MG63 (cell line): ENCODE results near the gene GOLGA6L2. TPM values are rescaled to one million over a fixed set of nuclear protein-coding genes. Genes with fewer than 3 reads are reported as not detected.
"Not testable (repeated sequence)": the region's sequence is repeated elsewhere in the genome, so short reads cannot be mapped to it uniquely, and the experiment has no call there.

Experiments used
- DNase-seq: peaks from one replicate; pipeline ENCODE4 v3.0.0-alpha.2; 2020
- H3K27me3 ChIP-seq: fragments of 250-450 bp; sonication (Bioruptor Pico); 2 replicates; pipeline ENCODE4 v1.5.1; 2020; ENCODE audit warnings: mild to moderate bottlenecking, moderate library complexity
- H3K36me3 ChIP-seq: fragments of 250-450 bp; sonication (Bioruptor Pico); 2 replicates; pipeline ENCODE4 v1.5.1; 2020; ENCODE audit warnings: mild to moderate bottlenecking, moderate library complexity
- H3K4me3 ChIP-seq: fragments of 250-450 bp; sonication (Bioruptor Pico); 2 replicates; pipeline ENCODE4 v1.5.1; 2020; ENCODE audit warnings: mild to moderate bottlenecking, moderate library complexity
- H3K9me3 ChIP-seq: fragments of 250-450 bp; sonication (Bioruptor Pico); 2 replicates; pipeline ENCODE4 v1.5.1; 2020; ENCODE audit warnings: mild to moderate bottlenecking, moderate library complexity
- total RNA-seq: library from RNA; depleted of rRNA; stranded (reverse); fragments of >200 nt; shearing (Covaris generic); gene quantifications from 2 replicates; pipeline ENCODE4 v1.2.3, GENCODE V29; 2014; ENCODE audit warnings: low replicate concordance

GOLGA6L2 gene
- total RNA-seq, 1 experiment from 2014 or later, result not detected

DNA sequence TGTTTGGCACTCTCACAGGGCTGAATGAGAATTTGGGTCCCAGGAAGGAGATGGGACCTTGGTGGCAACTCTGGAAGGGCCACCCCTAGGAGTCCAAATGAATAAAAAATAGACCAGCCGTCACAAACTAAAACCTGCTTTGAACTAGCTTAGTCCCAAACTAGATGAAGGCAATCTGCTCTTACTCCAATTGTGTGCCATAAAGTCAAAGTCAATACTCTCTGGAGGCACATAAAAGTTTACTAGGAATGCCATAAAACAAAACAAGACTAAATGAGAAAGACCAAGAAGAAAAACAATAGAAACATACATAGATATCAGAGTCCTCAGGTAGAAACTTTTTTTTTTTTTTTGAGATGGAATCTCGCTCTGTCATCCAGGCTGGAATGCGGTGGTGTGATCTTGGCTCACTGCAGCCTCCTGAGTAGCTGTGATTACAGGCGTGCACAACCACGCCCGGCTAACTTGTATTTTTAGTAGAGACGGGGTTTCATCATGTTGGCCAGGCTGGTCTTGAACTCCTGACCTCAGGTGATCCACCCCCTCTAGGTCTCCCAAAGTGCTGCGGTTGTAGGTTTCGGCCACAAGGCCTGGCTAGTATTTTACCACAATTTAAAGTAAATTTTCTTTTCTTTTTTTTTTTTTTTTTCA, 8.1 kb downstream of the GOLGA6L2 start:
- no peak for DNase-seq
- Histone ChIP-seq H3K27me3 (no peaks in the 10 kb centered on the region), H3K36me3 (no peaks in the 10 kb centered on the region), H3K4me3 (no peak overlapping the region), H3K9me3 (no peaks in the 10 kb centered on the region)

GRCh38 chr15:23437673-23438072, 9.4 kb downstream of the GOLGA6L2 start:
- no peak overlapping the region for H3K4me3 ChIP-seq
- no peak for DNase-seq
- H3K9me3 ChIP-seq, result no peaks in the 10 kb centered on the region
- H3K36me3 ChIP-seq, result no peaks in the 10 kb centered on the region
- no peaks in the 10 kb centered on the region for H3K27me3 ChIP-seq

GRCh38 chr15:23437146-23437545, 9.9 kb downstream of the GOLGA6L2 start:
- Histone ChIP-seq H3K9me3 (no peaks in the 10 kb centered on the region), H3K36me3 (no peaks in the 10 kb centered on the region), H3K4me3 (no peak overlapping the region), H3K27me3 (no peaks in the 10 kb centered on the region)
- no peak for DNase-seq

DNA sequence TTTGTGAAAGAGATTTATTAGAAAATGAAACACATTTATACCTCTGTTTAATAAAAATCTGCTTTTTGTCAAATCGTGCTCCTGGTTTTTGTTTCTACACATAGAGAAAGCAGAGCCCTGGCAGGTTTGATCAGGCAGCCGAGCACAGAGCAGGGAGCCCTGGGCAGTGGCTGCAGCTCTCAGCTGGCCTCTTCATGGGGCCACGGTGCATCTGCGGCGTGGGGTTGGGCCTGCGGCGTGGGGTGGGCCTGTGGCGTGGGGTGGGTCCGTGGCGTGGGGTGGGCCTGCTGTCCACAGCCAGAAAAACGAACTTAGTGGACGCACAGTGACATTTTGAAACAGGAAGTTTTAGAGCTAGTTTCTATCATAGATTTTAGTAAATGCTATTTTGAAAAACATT, 10.6 kb downstream of the GOLGA6L2 start:
- no peaks in the 10 kb centered on the region for H3K36me3 ChIP-seq
- DNase-seq, result no peak
- no peak overlapping the region for H3K4me3 ChIP-seq
- no peaks in the 10 kb centered on the region for H3K27me3 ChIP-seq
- H3K9me3 ChIP-seq, result no peaks in the 10 kb centered on the region

- not testable (repeated sequence) for H3K9me3 ChIP-seq, H3K4me3 ChIP-seq, DNase-seq, H3K27me3 ChIP-seq, H3K36me3 ChIP-seq
Observed at GRCh38 chr15:23434699-23435098, 12.3 kb downstream of the GOLGA6L2 start.

- H3K27me3 ChIP-seq, H3K4me3 ChIP-seq, DNase-seq, H3K36me3 ChIP-seq, H3K9me3 ChIP-seq: not testable (repeated sequence)
Observed at GRCh38 chr15:23425327-23425726, 21.7 kb downstream of the GOLGA6L2 start.

DNA sequence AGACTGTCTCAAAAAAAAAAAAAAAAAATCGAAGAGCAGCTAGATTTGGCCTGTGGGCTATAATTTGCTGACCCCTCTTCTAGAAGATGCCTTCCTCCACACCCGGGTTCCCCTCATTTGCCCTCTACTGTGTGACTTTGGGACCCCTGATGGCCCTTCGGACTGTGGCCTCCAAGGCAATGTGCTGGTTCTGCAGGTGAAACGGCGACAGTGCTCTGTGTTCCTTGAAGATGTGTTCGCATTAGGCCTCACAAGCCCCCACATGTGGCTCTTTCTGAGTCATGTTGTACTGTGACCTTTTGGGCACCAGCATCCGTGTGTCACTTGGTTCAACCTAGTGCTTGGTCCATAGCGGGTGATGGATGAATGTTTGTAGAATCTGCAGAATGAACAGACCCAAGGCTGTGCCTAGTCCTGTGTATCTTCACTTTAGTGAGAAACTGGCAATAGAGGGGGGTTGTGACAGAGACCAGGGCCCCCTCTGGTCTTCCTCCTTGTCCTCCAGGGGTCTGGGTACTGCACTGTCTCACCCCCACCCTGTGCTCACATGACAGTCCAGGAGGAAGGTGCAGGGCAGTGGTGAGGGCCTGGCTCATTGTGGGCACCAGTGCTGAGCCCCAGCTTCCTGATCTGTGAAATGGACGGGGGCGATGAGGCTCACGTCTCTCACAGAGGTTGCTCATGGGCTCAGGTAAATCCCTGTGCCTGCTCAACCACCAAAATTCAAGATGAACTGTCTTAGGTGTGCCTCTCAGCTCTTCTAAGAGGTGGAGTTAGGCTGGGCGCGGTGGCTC, 22.7 kb downstream of the GOLGA6L2 start:
- Histone ChIP-seq H3K27me3 (no peaks in the 10 kb centered on the region), H3K4me3 (no peak overlapping the region), H3K36me3 (no peaks in the 10 kb centered on the region), H3K9me3 (no peaks in the 10 kb centered on the region)
- DNase-seq, result no peak

- H3K27me3 ChIP-seq, result no peaks in the 10 kb centered on the region
- no peaks in the 10 kb centered on the region for H3K36me3 ChIP-seq
- DNase-seq, result peak; percentile 41
- no peak overlapping the region for H3K4me3 ChIP-seq
- H3K9me3 ChIP-seq, result no peaks in the 10 kb centered on the region
Observed at GRCh38 chr15:23422946-23423708, 23.9 kb downstream of the GOLGA6L2 start.

- Histone ChIP-seq H3K9me3 (no peaks in the 10 kb centered on the region), H3K27me3 (no peaks in the 10 kb centered on the region), H3K36me3 (no peaks in the 10 kb centered on the region), H3K4me3 (no peak overlapping the region)
- peak; percentile 68 for DNase-seq
Observed at GRCh38 chr15:23422099-23422945, 24.7 kb downstream of the GOLGA6L2 start.

- no peak for DNase-seq
Observed at GRCh38 chr15:23420806-23421575, 26.1 kb downstream of the GOLGA6L2 start.

DNA sequence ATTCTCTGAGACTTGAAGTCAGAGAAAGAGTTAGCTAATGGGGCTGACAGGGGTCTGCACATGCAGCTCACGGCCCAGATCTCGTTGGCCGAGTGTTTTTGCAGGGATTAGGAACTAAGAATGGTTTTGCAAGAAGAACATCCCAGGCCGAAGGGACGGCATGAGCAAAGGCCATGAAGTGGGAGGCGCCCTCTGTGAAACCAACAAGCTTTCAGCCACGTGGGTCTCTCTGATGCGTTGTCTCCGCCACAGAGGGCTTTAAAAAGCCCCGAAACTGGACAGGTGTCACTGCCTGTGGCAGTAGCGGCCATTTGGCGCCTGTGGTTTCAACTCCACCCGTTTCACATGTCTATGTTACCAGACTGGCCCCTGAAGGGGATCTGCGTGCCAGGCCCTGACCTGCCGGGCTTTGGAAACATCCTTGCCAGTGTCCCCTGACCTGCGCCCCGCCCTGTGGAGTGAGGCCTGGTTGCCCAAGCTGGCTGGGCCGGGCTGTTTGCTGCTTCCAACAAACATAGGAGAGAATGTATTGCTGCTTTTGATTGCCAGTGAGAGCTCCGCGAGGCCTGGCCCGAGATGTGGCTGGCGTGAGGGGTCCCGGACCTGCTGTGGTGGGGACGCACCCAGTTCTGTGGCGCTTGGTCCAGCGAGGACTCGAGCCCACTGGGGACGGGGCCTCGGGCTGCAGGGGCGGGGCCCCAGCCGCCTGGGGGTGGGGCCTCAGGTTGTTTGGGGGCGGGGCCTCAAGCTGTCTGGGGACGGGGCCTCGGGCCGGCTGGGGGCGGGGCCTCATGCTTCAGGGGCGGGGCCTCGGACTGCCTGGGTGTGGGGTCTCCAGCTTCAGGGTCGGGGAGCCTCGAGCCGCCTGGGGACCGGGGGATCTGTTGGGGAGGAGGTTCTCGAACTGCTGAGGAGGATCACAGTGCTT, 30.4 kb downstream of the GOLGA6L2 start:
- no peaks in the 10 kb centered on the region for H3K27me3 ChIP-seq
- no peaks in the 10 kb centered on the region for H3K9me3 ChIP-seq
- DNase-seq, result no peak
- H3K4me3 ChIP-seq, result no peak overlapping the region
- no peaks in the 10 kb centered on the region for H3K36me3 ChIP-seq

More at GRCh38 chr15:23420806-23421575, 26.1 kb downstream of the GOLGA6L2 start:
- Histone ChIP-seq H3K36me3 (no peaks in the 10 kb centered on the region), H3K4me3 (no peak overlapping the region), H3K27me3 (no peaks in the 10 kb centered on the region), H3K9me3 (no peaks in the 10 kb centered on the region)

GRCh38 chr15:23415866-23416265, 31.2 kb downstream of the GOLGA6L2 start:
- DNase-seq, H3K36me3 ChIP-seq, H3K9me3 ChIP-seq, H3K27me3 ChIP-seq, H3K4me3 ChIP-seq: not testable (repeated sequence)

DNA sequence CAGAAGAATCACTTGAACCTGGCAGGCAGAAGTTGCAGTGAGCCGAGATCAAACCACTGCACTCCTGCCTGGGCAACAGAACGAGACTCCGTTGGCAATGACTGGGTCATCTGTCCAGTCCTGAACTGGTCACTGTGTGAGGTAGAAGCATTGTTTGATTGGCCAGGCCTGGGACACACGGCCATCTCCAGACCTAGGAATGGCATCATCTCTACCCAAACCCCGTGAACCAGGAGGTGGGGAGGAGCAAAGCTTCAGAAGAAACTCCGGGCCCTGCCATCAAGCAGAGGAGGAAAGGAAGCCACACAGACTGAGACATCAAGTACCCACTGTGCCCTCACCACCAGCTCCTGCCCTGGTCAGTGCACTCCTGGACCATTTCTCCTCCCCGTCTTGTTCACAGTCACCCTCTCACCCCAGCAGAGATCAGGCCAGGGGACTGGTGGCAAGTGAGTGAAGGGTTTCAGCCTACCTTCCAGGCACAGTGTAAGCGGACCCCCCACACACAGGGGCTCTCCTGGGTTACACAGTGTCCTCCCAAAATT, 31.6 kb downstream of the GOLGA6L2 start:
- H3K4me3 ChIP-seq, result no peak overlapping the region
- H3K36me3 ChIP-seq, result no peaks in the 10 kb centered on the region
- H3K27me3 ChIP-seq, result no peaks in the 10 kb centered on the region
- H3K9me3 ChIP-seq, result no peaks in the 10 kb centered on the region
- DNase-seq, result no peak

DNA sequence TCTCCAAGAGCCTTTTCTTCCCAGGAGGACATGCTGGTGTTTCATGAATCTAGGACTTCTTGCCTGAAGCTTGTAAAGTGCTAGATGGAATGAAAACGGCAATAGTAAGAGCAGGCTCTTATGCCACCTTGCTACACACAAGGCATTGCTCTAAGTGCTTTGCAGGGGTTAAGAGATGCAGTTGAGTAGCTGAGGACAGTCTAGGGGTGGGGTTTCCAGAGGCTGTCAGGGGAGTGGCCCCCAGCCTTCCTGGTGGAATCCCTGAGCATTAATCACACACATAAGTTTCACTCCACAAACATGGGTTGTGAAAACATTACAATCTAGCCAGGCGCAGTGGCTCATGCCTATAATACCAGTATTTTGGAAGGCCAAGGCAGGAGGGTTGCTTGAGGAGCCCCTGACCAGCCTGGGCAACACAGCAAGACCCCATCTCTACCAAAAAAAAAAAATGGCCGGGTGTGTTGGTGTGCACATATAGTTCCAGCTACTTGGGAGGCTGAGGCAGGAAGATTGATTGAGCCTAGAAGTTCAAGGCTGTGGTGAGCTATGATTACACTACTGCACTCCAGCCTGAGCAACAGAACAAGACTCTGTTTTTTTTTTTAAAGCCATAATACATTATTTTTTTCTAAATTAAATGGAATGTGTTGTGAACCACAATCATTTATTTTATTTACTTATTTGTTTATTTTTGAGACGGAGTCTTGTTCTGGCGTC, 34.0 kb downstream of the GOLGA6L2 start:
- not testable (repeated sequence) for DNase-seq

More for the DNA sequence above, 34.0 kb downstream of the GOLGA6L2 start:
- H3K36me3 ChIP-seq, H3K27me3 ChIP-seq, H3K4me3 ChIP-seq, H3K9me3 ChIP-seq: not testable (repeated sequence)
